GM18505 (cell line): ENCODE results near the gene SLC30A1.

ENCODE experiments used
- ATAC-seq: cut with Tn5 transposase; IDR thresholded peaks from one replicate; pipeline ENCODE4 v1.9.1; 2021; ENCODE audit not compliant: unreplicated experiment
- POLR2A ChIP-seq: IDR thresholded peaks from 4 replicates; pipeline ENCODE4 v1.6.1; 2011; ENCODE audit warnings: borderline replicate concordance; ENCODE audit not compliant: insufficient read depth, insufficient read length; ENCODE audit errors: extremely low read depth

The SLC30A1 gene

GRCh38 chr1:211525101-211525676 is 53.8 kb downstream of the SLC30A1 start:
- ATAC-seq: no peak
- no peak for TF ChIP-seq POLR2A

GRCh38 chr1:211524521-211524920 is 54.4 kb downstream of the SLC30A1 start:
- ATAC-seq: no peak
- no peak for TF ChIP-seq POLR2A

DNA sequence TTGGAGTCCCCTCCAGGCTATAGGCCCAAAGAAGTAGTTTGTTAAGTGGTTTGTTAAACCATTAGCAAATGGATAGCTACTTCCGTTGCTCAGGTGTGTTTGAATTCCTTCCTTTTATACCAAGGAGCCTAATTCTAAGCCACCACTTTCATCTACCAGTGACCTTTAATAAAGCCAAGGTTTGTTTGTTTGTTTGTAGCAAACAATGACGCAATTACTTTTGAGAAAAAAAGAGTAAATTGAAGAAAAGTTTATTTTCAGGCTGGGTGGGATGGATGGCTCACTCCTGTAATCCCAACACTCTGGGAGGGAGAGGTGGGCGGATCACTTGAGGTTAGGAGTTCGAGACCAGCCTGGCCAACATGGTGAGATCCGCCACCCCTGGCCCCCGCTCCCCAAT is 56.2 kb downstream of the SLC30A1 start:
- no peak for TF ChIP-seq POLR2A
- ATAC-seq: no peak
